K562 treated with DMSO at 1 percent for 48 hours (cell line): ENCODE measurements around the gene PTER. TPM values are rescaled to one million over a fixed set of nuclear protein-coding genes. Genes with fewer than 3 reads are reported as not detected.

Experiments
- total RNA-seq: library from RNA; unstranded; fragments of 300-600 nt; gene quantifications from 2 replicates; pipeline ENCODE4 v1.2.3, GENCODE V29; 2022; ENCODE audit warnings: low replicate concordance; ENCODE audit errors: extremely low read depth

PTER gene, protein sequence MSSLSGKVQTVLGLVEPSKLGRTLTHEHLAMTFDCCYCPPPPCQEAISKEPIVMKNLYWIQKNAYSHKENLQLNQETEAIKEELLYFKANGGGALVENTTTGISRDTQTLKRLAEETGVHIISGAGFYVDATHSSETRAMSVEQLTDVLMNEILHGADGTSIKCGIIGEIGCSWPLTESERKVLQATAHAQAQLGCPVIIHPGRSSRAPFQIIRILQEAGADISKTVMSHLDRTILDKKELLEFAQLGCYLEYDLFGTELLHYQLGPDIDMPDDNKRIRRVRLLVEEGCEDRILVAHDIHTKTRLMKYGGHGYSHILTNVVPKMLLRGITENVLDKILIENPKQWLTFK
- not detected in 2 replicates for total RNA-seq

DNA sequence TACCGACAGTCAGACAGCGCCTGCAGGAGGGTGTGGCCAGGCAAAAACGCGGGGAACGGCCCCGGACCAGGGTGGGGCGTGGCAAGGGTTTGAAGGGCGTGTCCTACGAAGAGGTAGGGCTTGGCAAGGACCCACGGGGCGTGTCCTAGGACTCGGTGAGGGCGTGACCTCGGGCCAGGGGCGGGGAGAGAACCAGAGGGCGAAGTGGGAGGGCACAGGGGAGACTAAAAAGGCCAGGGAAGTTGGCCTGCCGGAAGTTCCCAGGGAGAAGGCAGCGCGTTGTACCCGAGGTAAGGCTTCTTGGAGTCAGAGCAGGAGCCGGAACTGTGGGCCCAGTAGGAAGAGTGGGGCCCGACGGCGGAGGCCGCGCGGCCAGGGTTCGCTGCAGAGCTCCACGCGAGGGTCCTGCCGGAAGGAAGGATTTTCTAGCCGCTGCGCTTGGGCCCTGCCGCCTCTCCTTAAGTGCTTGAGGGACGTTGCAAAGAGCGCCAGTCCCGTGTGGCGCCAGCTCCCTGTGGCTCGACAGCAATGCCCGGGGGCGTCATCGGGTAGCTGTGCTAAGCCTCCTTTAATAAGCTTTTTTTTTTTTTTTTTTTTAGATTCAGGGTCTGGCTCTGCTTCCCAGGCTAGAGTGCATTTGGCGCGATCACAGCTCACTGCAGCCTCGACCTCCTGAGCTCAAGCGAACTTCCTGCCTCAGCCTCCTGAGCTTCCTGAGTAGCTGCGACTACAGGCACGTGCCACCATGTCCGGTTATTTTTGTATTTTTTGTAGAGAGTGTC, at the start of gene PTER:
PTER (plus strand) TSS at position 253 of the 782 bp plus-strand sequence. CDS start 47,375 bp downstream, outside the sequence.

GRCh38 chr10:16521311-16522016, 84.7 kb downstream of the PTER start, which contains the start of gene C1QL3:
Gene C1QL3 (minus strand): TSS chr10:16521879. CDS start chr10:16521065, 814 bp downstream.

Other genes starting within 250 kb of the PTER start
- gene C1QL3, start 84.9 kb downstream of the PTER start, total RNA-seq, result not detected in 2 replicates